IMR-90 (cell line): Measurements from ENCODE around the gene USP4.

Source experiments
- CHD1 ChIP-seq: IDR thresholded peaks from 2 replicates; pipeline ENCODE4 v1.6.1; 2012; ENCODE audit warnings: low read depth, low read length, improper control_type of control experiment
- MAZ ChIP-seq: IDR thresholded peaks from 2 replicates; pipeline ENCODE4 v1.6.1; 2012; ENCODE audit warnings: low read depth, mild to moderate bottlenecking, low read length, improper control_type of control experiment, moderate library complexity, borderline replicate concordance
- POLR2A ChIP-seq: IDR thresholded peaks from 2 replicates; pipeline ENCODE4 v1.6.1; 2012; ENCODE audit warnings: mild to moderate bottlenecking, low read depth, low read length
- RAD21 ChIP-seq: IDR thresholded peaks from 2 replicates; pipeline ENCODE4 v1.6.1; 2012; ENCODE audit warnings: low read length, improper control_type of control experiment
- RCOR1 ChIP-seq: IDR thresholded peaks from 2 replicates; pipeline ENCODE4 v1.6.1; 2012; ENCODE audit warnings: mild to moderate bottlenecking, low read length, improper control_type of control experiment; ENCODE audit not compliant: insufficient replicate concordance
- TF ChIP-seq, protein P1 (sequence below): conservative IDR thresholded peaks from 2 replicates; pipeline ENCODE4 v1.5.1; 2012; ENCODE audit warnings: mild to moderate bottlenecking, low read depth, low read length, improper control_type of control experiment

DNA sequence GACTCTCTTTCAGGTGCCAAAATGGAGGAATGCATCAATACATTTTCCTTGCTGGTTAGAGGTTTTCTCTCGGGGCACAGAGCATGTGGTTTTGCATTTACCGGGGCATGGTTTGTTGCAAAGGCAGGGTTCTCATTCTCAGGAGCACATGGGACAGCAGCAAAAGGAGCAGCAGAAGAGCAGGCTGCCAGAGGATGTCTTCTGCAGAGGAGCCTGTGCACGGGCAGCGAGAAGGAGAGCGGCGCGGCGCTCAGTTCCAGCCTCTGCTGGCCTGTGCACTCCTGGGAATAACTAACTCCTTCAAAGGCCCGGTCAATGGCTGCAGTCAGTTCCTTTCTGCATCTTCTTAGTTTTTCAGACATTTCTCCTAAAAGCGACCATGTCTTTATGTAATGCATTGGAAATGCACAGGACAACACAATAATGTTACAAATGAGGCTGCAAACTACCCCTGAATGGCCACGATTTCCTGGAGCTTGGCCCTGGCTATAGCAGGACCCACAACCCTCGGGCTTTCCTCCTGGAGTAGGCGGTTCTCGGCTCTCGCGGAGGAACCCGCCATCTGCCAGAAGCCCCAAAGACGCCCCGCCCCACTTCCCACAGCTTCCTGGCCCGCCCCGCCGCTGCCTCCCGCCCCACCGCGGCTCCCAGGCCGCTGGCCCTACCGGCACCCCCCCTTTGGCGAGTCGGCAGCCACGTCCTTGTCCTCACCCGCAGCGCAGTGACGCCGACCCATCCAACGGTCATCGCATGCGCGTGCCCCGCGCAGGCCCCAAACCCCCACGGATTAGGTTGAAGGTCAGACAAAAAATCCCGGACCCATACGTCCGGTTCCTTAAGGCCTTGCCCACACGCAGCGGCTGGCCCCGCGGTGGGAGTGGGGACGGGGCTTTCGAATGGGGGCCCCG lies 63.1 kb downstream of the USP4 start, which contains the start of gene C3orf62:
- TF ChIP-seq CHD1: no peak
- TF ChIP-seq, protein P1, sequence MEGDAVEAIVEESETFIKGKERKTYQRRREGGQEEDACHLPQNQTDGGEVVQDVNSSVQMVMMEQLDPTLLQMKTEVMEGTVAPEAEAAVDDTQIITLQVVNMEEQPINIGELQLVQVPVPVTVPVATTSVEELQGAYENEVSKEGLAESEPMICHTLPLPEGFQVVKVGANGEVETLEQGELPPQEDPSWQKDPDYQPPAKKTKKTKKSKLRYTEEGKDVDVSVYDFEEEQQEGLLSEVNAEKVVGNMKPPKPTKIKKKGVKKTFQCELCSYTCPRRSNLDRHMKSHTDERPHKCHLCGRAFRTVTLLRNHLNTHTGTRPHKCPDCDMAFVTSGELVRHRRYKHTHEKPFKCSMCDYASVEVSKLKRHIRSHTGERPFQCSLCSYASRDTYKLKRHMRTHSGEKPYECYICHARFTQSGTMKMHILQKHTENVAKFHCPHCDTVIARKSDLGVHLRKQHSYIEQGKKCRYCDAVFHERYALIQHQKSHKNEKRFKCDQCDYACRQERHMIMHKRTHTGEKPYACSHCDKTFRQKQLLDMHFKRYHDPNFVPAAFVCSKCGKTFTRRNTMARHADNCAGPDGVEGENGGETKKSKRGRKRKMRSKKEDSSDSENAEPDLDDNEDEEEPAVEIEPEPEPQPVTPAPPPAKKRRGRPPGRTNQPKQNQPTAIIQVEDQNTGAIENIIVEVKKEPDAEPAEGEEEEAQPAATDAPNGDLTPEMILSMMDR: no peak
- TF ChIP-seq RCOR1: no peak
- TF ChIP-seq MAZ: peak; percentile 48; the same call in 1 of the 2 replicates
- TF ChIP-seq RAD21: no peak
- TF ChIP-seq POLR2A: no peak
